Colonic mucosa (tissue), 4 donors: Measurements from ENCODE around the gene ADM2. TPM values are rescaled to one million over a fixed set of nuclear protein-coding genes. Genes with fewer than 3 reads are reported as not detected.

Experiments used
- DNase-seq: peaks from one replicate; pipeline ENCODE4 v3.0.0-alpha.2; 2020
- H3K27ac ChIP-seq: fragments of 200-600 bp; one replicate; pipeline ENCODE4 v1.8.0; 2021
- H3K27me3 ChIP-seq: fragments of 200-600 bp; one replicate; pipeline ENCODE4 v1.8.0; 2021
- H3K36me3 ChIP-seq: fragments of 200-600 bp; one replicate; pipeline ENCODE4 v1.8.0; 2021
- H3K4me1 ChIP-seq: fragments of 200-600 bp; one replicate; pipeline ENCODE4 v1.8.0; 2021; ENCODE audit warnings: mild to moderate bottlenecking
- H3K4me3 ChIP-seq: fragments of 200-600 bp; one replicate; pipeline ENCODE4 v1.8.0; 2021
- H3K9ac ChIP-seq, 2 donors: one replicate each; pipeline ENCODE4 v1.7.0; 2013; ENCODE audit warnings: control low read depth in 2 of 2, low read depth in 2 of 2, low read length in 2 of 2
- H3K9me3 ChIP-seq: fragments of 200-600 bp; one replicate; pipeline ENCODE4 v1.8.0; 2021
- CTCF ChIP-seq: fragments of 200-600 bp; IDR thresholded peaks from one replicate; pipeline ENCODE4 v1.8.0; 2022; ENCODE audit warnings: antibody characterized with exemption, mild to moderate bottlenecking
- intact Hi-C: fragments of 100-400 bp; cut with DNase I; formaldehyde crosslinking; loops from one replicate; pipeline ENCODE4 v1.14.1; 2022
- total RNA-seq, 2 donors: library from RNA; stranded (reverse); fragmentation: NEBNext Ultra II Directional in 1 of 2; extraction: Animal tissue kit (Norgen Biotek cat#: 25700) in 1 of 2; gene quantifications; one replicate each; pipeline ENCODE4 v1.2.1, GENCODE V29; 2021
- donor health status: healthy.
- donor health status: DM: no; HTN: no; CAD: no.
- donor health status: DM: no; HTN: no; CAD: no.

The ADM2 gene
- total RNA-seq, 2 donors from 2014 or later: 4.4 to 5.1 TPM

DNA sequence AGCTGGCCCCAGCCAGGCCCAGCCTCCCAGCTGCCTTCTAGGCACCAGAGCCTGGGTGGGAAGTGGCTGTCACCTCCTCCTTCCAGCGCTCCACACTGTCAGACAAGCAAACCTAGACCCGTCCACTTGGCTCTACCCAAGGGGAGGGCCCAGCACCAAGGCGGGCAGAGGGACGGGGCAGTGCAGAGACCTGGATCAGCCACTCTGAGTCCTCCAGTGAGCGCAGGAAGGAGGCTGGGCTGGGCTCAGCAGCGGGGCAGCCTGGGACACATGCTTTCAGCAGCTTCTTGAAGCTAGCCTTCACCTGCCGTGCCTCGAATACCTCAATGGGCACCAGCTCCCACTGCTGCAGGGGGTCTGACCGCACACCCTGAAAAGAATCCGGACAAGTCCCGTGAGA is 25.3 kb upstream of the ADM2 start:
- Histone ChIP-seq H3K9me3 (no peaks in the 10 kb centered on the region), H3K9ac (no peak overlapping the region), H3K4me1 (no peaks in the 10 kb centered on the region), H3K27me3 (no peaks in the 10 kb centered on the region), H3K36me3 (peaks cover 18% of the 10 kb centered on the region), H3K27ac (no peak overlapping the region), H3K4me3 (no peak overlapping the region)
- TF ChIP-seq CTCF: no peak
- no peak for DNase-seq
- intact Hi-C loops: no loop called here

GRCh38 chr22:50456466-50457234 is 24.7 kb upstream of the ADM2 start:
- no peaks in the 10 kb centered on the region for H3K27me3 ChIP-seq
- no peak for DNase-seq
- no peak overlapping the region for H3K27ac ChIP-seq
- intact Hi-C loops: no loop called here
- H3K4me3 ChIP-seq: no peak overlapping the region
- no peak for TF ChIP-seq CTCF
- H3K9me3 ChIP-seq: no peaks in the 10 kb centered on the region
- peaks cover 21% of the 10 kb centered on the region for H3K36me3 ChIP-seq
- H3K9ac ChIP-seq: no peak overlapping the region
- H3K4me1 ChIP-seq: no peaks in the 10 kb centered on the region

GRCh38 chr22:50459016-50459415 is 22.3 kb upstream of the ADM2 start:
- no peak for TF ChIP-seq CTCF
- intact Hi-C loops: no loop called here
- Histone ChIP-seq H3K27me3 (no peaks in the 10 kb centered on the region), H3K4me3 (no peak overlapping the region), H3K36me3 (peaks cover 41% of the 10 kb centered on the region), H3K9me3 (no peaks in the 10 kb centered on the region), H3K4me1 (no peaks in the 10 kb centered on the region), H3K9ac (no peak overlapping the region), H3K27ac (no peak overlapping the region)
- no peak for DNase-seq

GRCh38 chr22:50459496-50460140 is 21.7 kb upstream of the ADM2 start:
- intact Hi-C loops: no loop called here
- H3K27me3 ChIP-seq: no peaks in the 10 kb centered on the region
- H3K36me3 ChIP-seq: peaks cover 45% of the 10 kb centered on the region
- no peak overlapping the region for H3K27ac ChIP-seq
- H3K4me3 ChIP-seq: no peak overlapping the region
- no peak for DNase-seq
- H3K4me1 ChIP-seq: no peaks in the 10 kb centered on the region
- no peak overlapping the region for H3K9ac ChIP-seq
- H3K9me3 ChIP-seq: no peaks in the 10 kb centered on the region
- TF ChIP-seq CTCF: no peak

DNA sequence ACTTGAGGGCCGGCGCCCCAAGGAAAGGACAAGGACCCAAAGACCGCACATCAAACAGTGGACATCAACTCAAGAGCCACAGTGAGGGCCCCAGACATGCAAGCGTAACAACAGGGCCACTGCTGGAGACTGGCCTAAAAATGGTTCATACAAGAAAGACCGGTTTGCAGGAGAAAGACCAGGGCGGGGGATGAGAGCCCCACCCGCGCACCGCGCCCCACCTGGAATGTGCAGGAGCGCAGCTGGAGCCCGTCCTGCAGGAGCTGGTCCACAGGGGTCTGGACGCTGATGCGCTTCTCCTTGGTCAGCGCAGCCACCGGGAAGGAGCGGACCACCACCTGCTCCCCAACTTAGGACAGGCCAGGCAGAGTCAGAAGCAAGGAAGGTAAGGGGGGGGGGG is 20.4 kb upstream of the ADM2 start:
- Histone ChIP-seq H3K4me3 (no peak overlapping the region), H3K9ac (no peak overlapping the region), H3K9me3 (no peaks in the 10 kb centered on the region), H3K27ac (no peak overlapping the region), H3K36me3 (peaks cover 45% of the 10 kb centered on the region), H3K27me3 (no peaks in the 10 kb centered on the region), H3K4me1 (no peaks in the 10 kb centered on the region)
- no peak for TF ChIP-seq CTCF
- DNase-seq: peak; percentile 56
- intact Hi-C loops: no loop called here
